ENCODE measurements around the gene PRELID1. TPM values are rescaled to one million over a fixed set of nuclear protein-coding genes. Genes with fewer than 3 reads are reported as not detected.

Gene PRELID1
- 272 to 393 TPM (median 364 TPM) in 5 replicates for total RNA-seq (2022; extraction: Qiagen RNA extraction)

GRCh38 chr5:177303121-177303924 lies at the start of gene PRELID1, which contains the start of gene RAB24:
Gene PRELID1 (plus strand): TSS chr5:177303799. CDS start chr5:177303986, 187 bp downstream.
Gene RAB24 (minus strand): TSS chr5:177303719. CDS start chr5:177303288, 431 bp downstream.

GRCh38 chr5:177311723-177312648 lies 8.4 kb downstream of the PRELID1 start, which contains the start of gene MXD3:
Gene MXD3 (minus strand): TSS chr5:177311898. CDS start chr5:177311830, 68 bp downstream.

GRCh38 chr5:177351392-177352329 lies 48.1 kb downstream of the PRELID1 start, which contains the start of gene LMAN2:
Gene LMAN2 (minus strand): TSS chr5:177351668. CDS start chr5:177351647, 21 bp downstream.

Other genes with a start within 250 kb of the PRELID1 start
- 17.5 to 24.2 TPM (median 21.4 TPM) in 5 replicates for gene FGFR4, start 216.9 kb upstream of the PRELID1 start, total RNA-seq (2022; extraction: Qiagen RNA extraction)
- gene NSD1, start 170.0 kb upstream of the PRELID1 start, total RNA-seq (2022; extraction: Qiagen RNA extraction), result 16.9 to 21.9 TPM (median 19.9 TPM) in 5 replicates
- 20.6 to 26.7 TPM (median 23.9 TPM) in 5 replicates for gene RAB24, start 80 bp upstream of the PRELID1 start, total RNA-seq (2022; extraction: Qiagen RNA extraction)
- 13.2 to 22.0 TPM (median 19.7 TPM) in 5 replicates for gene MXD3, start 8.1 kb downstream of the PRELID1 start, total RNA-seq (2022; extraction: Qiagen RNA extraction)
- gene LMAN2, start 47.9 kb downstream of the PRELID1 start, total RNA-seq (2022; extraction: Qiagen RNA extraction), result 194 to 254 TPM (median 201 TPM) in 5 replicates
- 3.8 to 5.4 TPM (median 5.1 TPM) in 5 replicates for gene RGS14, start 54.1 kb downstream of the PRELID1 start, total RNA-seq (2022; extraction: Qiagen RNA extraction)
- not detected in 5 replicates for gene SLC34A1, start 80.6 kb downstream of the PRELID1 start, total RNA-seq (2022; extraction: Qiagen RNA extraction)
- gene PFN3, start 96.9 kb downstream of the PRELID1 start, total RNA-seq (2022; extraction: Qiagen RNA extraction), result not detected in 5 replicates
- gene F12, start 105.8 kb downstream of the PRELID1 start, total RNA-seq (2022; extraction: Qiagen RNA extraction), result 15.9 to 26.4 TPM (median 22.8 TPM) in 5 replicates
- gene GRK6, start 122.9 kb downstream of the PRELID1 start, total RNA-seq (2022; extraction: Qiagen RNA extraction), result 23.1 to 28.9 TPM (median 27.3 TPM) in 5 replicates
- 13.8 to 35.0 TPM (median 34.5 TPM) in 5 replicates for gene PRR7, start 143.0 kb downstream of the PRELID1 start, total RNA-seq (2022; extraction: Qiagen RNA extraction)
- 54.9 to 72.4 TPM (median 65.5 TPM) in 5 replicates for gene DBN1, start 169.8 kb downstream of the PRELID1 start, total RNA-seq (2022; extraction: Qiagen RNA extraction)
- gene PDLIM7, start 193.8 kb downstream of the PRELID1 start, total RNA-seq (2022; extraction: Qiagen RNA extraction), result 72.8 to 92.2 TPM (median 80.9 TPM) in 5 replicates
- gene DOK3, start 206.0 kb downstream of the PRELID1 start, total RNA-seq (2022; extraction: Qiagen RNA extraction), result 1.8 to 5.3 TPM (median 3.6 TPM) in 5 replicates
- gene DDX41, start 213.2 kb downstream of the PRELID1 start, total RNA-seq (2022; extraction: Qiagen RNA extraction), result 84.0 to 122 TPM (median 112 TPM) in 5 replicates

Measured in A549 treated with AZD2906 at 1 μM for 4 hours (cell line).